Transverse colon (tissue), 4 donors: Measurements from ENCODE around the gene SLIT3.

ENCODE experiments used
- CTCF ChIP-seq, 5 experiments: fragments of 200-600 bp in 3 of 5; fragments of 450-650 bp in 2 of 5; sonication (generic) in 3 of 5; IDR thresholded peaks; 1 replicate in 2 of 5; 2 replicates in 3 of 5; pipeline ENCODE4 v1.5.1; 2016 to 2017; ENCODE audit warnings: antibody characterized with exemption in 5 of 5, inconsistent platforms in 3 of 5, mild to moderate bottlenecking in 2 of 5, moderate library complexity in 1 of 5
- EP300 ChIP-seq: sonication (generic); formaldehyde crosslinking; IDR thresholded peaks from one replicate; pipeline ENCODE4 v1.6.1; 2017; ENCODE audit warnings: antibody characterized with exemption, low read depth
- POLR2A ChIP-seq: fragments of 450-650 bp; IDR thresholded peaks from one replicate; pipeline ENCODE4 v1.6.1; 2016; ENCODE audit warnings: antibody characterized with exemption, mild to moderate bottlenecking, moderate library complexity
- POLR2AphosphoS5 ChIP-seq, 3 donors: sonication (generic); formaldehyde crosslinking; IDR thresholded peaks; one replicate each; pipeline ENCODE4 v1.6.1; 2016; ENCODE audit warnings: antibody characterized with exemption in 3 of 3

- TF ChIP-seq CTCF (IDR thresholded peaks at IDR 0.05) (no peak), POLR2A (no peak), EP300 (no peak), POLR2AphosphoS5 (IDR thresholded peaks at IDR 0.05) (no peak)
Observed at GRCh38 chr5:169166078-169166477, 134.9 kb downstream of the SLIT3 start.
